Kasumi-1 (cell line): ENCODE results near the gene MLXIPL.
"Not testable (repeated sequence)": the region's sequence is repeated elsewhere in the genome, so short reads cannot be mapped to it uniquely, and the experiment has no call there.

Experiments
- DNase-seq, 2 experiments: peaks; one replicate each; lab custom pipeline; 2025; lab: John Stamatoyannopoulos, UW

MLXIPL gene

GRCh38 chr7:73581006-73581405 is 43.3 kb downstream of the MLXIPL start:
- not testable (repeated sequence) for DNase-seq

GRCh38 chr7:73578342-73579128 is 45.8 kb downstream of the MLXIPL start, which contains the start of gene TBL2:
Gene TBL2, minus strand, starts transcription at chr7:73578579. Its CDS starts 30 bp downstream, at chr7:73578549.
- peak; percentile 99 for DNase-seq

GRCh38 chr7:73577627-73578341 is 46.5 kb downstream of the MLXIPL start:
- no peak for DNase-seq

GRCh38 chr7:73573791-73574190 is 50.5 kb downstream of the MLXIPL start:
- DNase-seq = no peak

GRCh38 chr7:73573276-73573675 is 51.0 kb downstream of the MLXIPL start:
- no peak for DNase-seq

- DNase-seq = no peak
Measured at GRCh38 chr7:73572767-73573186, 51.5 kb downstream of the MLXIPL start.

- no peak for DNase-seq
Measured at GRCh38 chr7:73570977-73571376, 53.3 kb downstream of the MLXIPL start.

- DNase-seq = no peak
Measured at GRCh38 chr7:73570521-73570920, 53.8 kb downstream of the MLXIPL start.

- DNase-seq = no peak
Measured at GRCh38 chr7:73569042-73569608, 55.2 kb downstream of the MLXIPL start.

- no peak for DNase-seq
Measured at GRCh38 chr7:73567846-73568685, 56.3 kb downstream of the MLXIPL start.

GRCh38 chr7:73567140-73567539 is 57.2 kb downstream of the MLXIPL start:
- DNase-seq = no peak

GRCh38 chr7:73566431-73566830 is 57.9 kb downstream of the MLXIPL start:
- DNase-seq = not testable (repeated sequence)

GRCh38 chr7:73565675-73566340 is 58.5 kb downstream of the MLXIPL start:
- DNase-seq = no peak

GRCh38 chr7:73560109-73560835 is 64.0 kb downstream of the MLXIPL start:
- DNase-seq = peak in 1 of 2 experiments; percentile 28

- DNase-seq = peak; percentile 44 to 46
Measured at GRCh38 chr7:73557397-73558257, 66.7 kb downstream of the MLXIPL start, which contains the start of gene BCL7B. Gene BCL7B, minus strand, starts transcription at chr7:73557690. Its CDS starts 112 bp downstream, at chr7:73557578.

- peak; percentile 79 to 89 for DNase-seq
Measured at GRCh38 chr7:73557108-73557396, 67.3 kb downstream of the MLXIPL start.

- DNase-seq = no peak
Measured at GRCh38 chr7:73556208-73557107, 67.9 kb downstream of the MLXIPL start.

- DNase-seq = no peak
Measured at GRCh38 chr7:73555411-73555982, 68.8 kb downstream of the MLXIPL start.
